ENCODE measurements around the gene WNT10A.

WNT10A gene

DNA sequence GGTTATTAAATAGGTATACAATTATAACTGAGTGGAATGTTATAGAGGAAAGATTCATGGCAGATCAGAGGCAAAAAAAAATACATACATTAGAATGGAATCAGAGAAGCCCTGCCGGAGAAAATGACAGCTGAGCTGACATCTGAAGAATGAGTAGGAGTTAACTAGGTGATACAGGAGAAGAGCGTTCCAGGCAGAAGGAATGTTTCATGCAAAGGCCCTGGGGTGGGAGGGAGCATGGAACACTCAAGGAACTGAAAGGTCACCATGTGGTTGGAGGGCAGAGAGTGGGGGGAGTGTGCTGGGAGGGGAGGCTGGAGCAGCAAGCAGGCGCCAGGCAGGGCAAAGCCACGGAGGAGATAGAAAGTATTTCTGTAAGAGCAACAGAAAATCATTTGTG is 47.2 kb downstream of the WNT10A start:
- TF ChIP-seq POLR2AphosphoS5 (IDR thresholded peaks at IDR 0.05; ENCODE audit: low read depth, low read length) (no peak), SIN3A (IDR thresholded peaks at IDR 0.05; ENCODE audit: borderline replicate concordance, insufficient read depth, low read length) (no peak), TAF1 (IDR thresholded peaks at IDR 0.05; ENCODE audit: borderline replicate concordance, insufficient read depth, low read length) (no peak), FOXP2 (optimal IDR thresholded peaks at IDR 0.05; ENCODE audit: borderline replicate concordance, extremely low read depth, extremely low read length, insufficient read depth) (no peak)
- TF ChIP-seq, protein P1, sequence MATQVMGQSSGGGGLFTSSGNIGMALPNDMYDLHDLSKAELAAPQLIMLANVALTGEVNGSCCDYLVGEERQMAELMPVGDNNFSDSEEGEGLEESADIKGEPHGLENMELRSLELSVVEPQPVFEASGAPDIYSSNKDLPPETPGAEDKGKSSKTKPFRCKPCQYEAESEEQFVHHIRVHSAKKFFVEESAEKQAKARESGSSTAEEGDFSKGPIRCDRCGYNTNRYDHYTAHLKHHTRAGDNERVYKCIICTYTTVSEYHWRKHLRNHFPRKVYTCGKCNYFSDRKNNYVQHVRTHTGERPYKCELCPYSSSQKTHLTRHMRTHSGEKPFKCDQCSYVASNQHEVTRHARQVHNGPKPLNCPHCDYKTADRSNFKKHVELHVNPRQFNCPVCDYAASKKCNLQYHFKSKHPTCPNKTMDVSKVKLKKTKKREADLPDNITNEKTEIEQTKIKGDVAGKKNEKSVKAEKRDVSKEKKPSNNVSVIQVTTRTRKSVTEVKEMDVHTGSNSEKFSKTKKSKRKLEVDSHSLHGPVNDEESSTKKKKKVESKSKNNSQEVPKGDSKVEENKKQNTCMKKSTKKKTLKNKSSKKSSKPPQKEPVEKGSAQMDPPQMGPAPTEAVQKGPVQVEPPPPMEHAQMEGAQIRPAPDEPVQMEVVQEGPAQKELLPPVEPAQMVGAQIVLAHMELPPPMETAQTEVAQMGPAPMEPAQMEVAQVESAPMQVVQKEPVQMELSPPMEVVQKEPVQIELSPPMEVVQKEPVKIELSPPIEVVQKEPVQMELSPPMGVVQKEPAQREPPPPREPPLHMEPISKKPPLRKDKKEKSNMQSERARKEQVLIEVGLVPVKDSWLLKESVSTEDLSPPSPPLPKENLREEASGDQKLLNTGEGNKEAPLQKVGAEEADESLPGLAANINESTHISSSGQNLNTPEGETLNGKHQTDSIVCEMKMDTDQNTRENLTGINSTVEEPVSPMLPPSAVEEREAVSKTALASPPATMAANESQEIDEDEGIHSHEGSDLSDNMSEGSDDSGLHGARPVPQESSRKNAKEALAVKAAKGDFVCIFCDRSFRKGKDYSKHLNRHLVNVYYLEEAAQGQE (IDR thresholded peaks at IDR 0.05; ENCODE audit: insufficient read depth in 1 of 2, low read depth in 2 of 2, low read length in 2 of 2) = no peak

Data from PFSK-1 (cell line).